Prostate gland (tissue), 2 donors: ENCODE results near the gene TIE1.

ENCODE experiments used
- CTCF ChIP-seq, 4 experiments: fragments of 200-600 bp in 2 of 4; fragments of 450-650 bp in 2 of 4; sonication (generic) in 2 of 4; IDR thresholded peaks; 1 replicate in 3 of 4; 2 replicates in 1 of 4; pipeline ENCODE4 v1.5.1; 2016 to 2019; ENCODE audit warnings: antibody characterized with exemption in 4 of 4, mild to moderate bottlenecking in 2 of 4, moderate library complexity in 2 of 4
- POLR2AphosphoS5 ChIP-seq: sonication (generic); formaldehyde crosslinking; IDR thresholded peaks from one replicate; pipeline ENCODE4 v1.6.1; 2017; ENCODE audit warnings: antibody characterized with exemption

DNA sequence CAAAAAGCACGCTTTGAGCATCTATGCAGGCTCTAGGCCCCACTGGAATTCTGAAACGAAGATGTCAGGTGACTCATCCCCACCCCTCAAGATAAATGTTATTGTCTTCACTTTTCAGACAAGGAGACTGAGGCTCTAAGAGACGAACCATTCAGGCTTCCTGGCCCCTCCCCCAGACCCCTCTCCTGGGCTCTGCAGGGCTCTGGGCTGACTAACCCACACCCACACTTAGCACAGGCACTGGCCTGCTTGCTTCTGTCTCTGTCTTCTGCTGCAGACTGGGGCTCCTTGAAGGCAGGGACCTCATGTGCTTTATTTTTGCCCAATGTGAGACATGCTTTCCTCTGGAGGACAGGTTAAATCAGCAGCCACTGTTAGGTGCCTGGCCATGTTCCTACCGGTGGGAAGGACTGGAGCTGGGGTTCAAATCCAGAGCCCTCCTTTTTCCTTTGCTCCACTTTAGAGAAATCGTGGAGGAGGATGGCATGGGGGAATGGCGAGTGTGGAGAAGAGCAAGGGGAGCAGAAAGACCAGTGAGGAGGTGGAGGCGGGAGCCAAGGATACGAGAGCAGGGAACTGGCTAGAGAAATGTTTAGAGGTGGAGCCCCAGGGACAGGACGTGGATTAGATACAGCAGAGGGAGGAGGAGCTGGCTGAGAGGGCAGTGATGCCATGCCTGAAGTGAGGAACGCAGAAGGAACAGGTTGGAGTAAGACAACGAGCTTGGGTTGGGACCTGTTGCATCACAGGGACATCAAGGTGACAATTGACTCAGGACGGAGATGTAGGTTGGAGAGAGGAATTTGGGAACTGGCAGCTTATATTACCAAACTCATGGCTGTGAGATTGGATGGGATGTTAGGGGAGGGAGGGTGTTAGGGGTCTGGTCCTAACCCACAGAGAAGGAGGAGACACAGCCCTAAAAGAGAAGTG is 29.3 kb upstream of the TIE1 start:
- TF ChIP-seq CTCF (IDR thresholded peaks at IDR 0.05) (no peak), POLR2AphosphoS5 (no peak)
